Panc1 (cell line): ENCODE measurements around the gene PLAU.

Experiments
- POLR2AphosphoS5 ChIP-seq: IDR thresholded peaks from 2 replicates; pipeline ENCODE4 v1.6.1; 2012; ENCODE audit warnings: mild to moderate bottlenecking, low read depth, low read length, moderate library complexity
- TF ChIP-seq, protein P1 (sequence below): fragments of 450-650 bp; IDR thresholded peaks from 2 replicates; pipeline ENCODE4 v1.5.1; 2017; ENCODE audit warnings: mild to moderate bottlenecking
- TF ChIP-seq, protein P2 (sequence below), 2 experiments: IDR thresholded peaks; 2 replicates each; pipeline ENCODE4 v1.6.1; 2011 to 2012; ENCODE audit warnings: low read depth in 2 of 2, control low read depth in 1 of 2, low read length in 1 of 2, mild to moderate bottlenecking in 1 of 2, moderate library complexity in 1 of 2; ENCODE audit not compliant: insufficient read depth in 1 of 2

DNA sequence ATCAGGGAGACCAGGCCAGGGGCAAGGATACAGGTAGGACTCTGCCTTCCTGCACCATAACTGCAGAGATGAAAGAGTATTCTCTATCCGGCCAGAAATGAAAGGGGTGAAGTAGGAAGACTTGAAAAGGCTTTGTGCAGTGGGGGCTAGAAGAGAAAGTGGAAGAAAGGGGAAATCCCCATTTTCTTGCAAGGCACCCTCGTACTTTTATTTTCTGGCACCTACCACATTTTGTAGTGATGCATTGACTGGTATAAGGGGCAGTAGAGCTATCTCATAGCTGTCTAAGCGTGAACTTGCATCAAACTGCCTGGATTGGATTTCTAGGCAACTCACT, 35.8 kb upstream of the PLAU start:
- no peak for TF ChIP-seq POLR2AphosphoS5
- TF ChIP-seq, protein P1, sequence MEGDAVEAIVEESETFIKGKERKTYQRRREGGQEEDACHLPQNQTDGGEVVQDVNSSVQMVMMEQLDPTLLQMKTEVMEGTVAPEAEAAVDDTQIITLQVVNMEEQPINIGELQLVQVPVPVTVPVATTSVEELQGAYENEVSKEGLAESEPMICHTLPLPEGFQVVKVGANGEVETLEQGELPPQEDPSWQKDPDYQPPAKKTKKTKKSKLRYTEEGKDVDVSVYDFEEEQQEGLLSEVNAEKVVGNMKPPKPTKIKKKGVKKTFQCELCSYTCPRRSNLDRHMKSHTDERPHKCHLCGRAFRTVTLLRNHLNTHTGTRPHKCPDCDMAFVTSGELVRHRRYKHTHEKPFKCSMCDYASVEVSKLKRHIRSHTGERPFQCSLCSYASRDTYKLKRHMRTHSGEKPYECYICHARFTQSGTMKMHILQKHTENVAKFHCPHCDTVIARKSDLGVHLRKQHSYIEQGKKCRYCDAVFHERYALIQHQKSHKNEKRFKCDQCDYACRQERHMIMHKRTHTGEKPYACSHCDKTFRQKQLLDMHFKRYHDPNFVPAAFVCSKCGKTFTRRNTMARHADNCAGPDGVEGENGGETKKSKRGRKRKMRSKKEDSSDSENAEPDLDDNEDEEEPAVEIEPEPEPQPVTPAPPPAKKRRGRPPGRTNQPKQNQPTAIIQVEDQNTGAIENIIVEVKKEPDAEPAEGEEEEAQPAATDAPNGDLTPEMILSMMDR: no peak
- TF ChIP-seq, protein P2, sequence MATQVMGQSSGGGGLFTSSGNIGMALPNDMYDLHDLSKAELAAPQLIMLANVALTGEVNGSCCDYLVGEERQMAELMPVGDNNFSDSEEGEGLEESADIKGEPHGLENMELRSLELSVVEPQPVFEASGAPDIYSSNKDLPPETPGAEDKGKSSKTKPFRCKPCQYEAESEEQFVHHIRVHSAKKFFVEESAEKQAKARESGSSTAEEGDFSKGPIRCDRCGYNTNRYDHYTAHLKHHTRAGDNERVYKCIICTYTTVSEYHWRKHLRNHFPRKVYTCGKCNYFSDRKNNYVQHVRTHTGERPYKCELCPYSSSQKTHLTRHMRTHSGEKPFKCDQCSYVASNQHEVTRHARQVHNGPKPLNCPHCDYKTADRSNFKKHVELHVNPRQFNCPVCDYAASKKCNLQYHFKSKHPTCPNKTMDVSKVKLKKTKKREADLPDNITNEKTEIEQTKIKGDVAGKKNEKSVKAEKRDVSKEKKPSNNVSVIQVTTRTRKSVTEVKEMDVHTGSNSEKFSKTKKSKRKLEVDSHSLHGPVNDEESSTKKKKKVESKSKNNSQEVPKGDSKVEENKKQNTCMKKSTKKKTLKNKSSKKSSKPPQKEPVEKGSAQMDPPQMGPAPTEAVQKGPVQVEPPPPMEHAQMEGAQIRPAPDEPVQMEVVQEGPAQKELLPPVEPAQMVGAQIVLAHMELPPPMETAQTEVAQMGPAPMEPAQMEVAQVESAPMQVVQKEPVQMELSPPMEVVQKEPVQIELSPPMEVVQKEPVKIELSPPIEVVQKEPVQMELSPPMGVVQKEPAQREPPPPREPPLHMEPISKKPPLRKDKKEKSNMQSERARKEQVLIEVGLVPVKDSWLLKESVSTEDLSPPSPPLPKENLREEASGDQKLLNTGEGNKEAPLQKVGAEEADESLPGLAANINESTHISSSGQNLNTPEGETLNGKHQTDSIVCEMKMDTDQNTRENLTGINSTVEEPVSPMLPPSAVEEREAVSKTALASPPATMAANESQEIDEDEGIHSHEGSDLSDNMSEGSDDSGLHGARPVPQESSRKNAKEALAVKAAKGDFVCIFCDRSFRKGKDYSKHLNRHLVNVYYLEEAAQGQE (IDR thresholded peaks at IDR 0.05; ENCODE audit: insufficient read depth in 1 of 2, low read depth in 2 of 2, low read length in 1 of 2): no peak
